Adrenal gland (tissue), 5 donors: Measurements from ENCODE around the gene DNAH2.

Source experiments
- CTCF ChIP-seq, 6 experiments: fragments of 450-650 bp in 4 of 6; fragments of 200-600 bp in 2 of 6; sonication (generic) in 1 of 6; IDR thresholded peaks; 1 replicate in 5 of 6; 2 replicates in 1 of 6; pipeline versions ENCODE4 v1.5.1 to v1.8.0; 2016 to 2021; ENCODE audit warnings: antibody characterized with exemption in 6 of 6, mild to moderate bottlenecking in 2 of 6, moderate library complexity in 1 of 6
- POLR2A ChIP-seq, 2 donors: fragments of 450-650 bp; IDR thresholded peaks; one replicate each; pipeline ENCODE4 v1.6.1; 2017; ENCODE audit warnings: antibody characterized with exemption in 2 of 2, mild to moderate bottlenecking in 2 of 2, moderate library complexity in 1 of 2
- donor health status: DM: no; HTN: no; CAD: no.

GRCh38 chr17:7729816-7730215 is 12.3 kb downstream of the DNAH2 start:
- TF ChIP-seq CTCF (IDR thresholded peaks at IDR 0.05) (no peak), POLR2A (IDR thresholded peaks at IDR 0.05) (no peak)
